Cardiac fibroblast (primary cell): ENCODE measurements around the gene GLRX.

Experiments used
- DNase-seq, 2 donors: peaks; one replicate each; pipeline versions ENCODE4 v3.0.0 to v3.0.0-alpha.2; 2010; ENCODE audit warnings: low read depth in 2 of 2
- H3K4me3 ChIP-seq, 2 donors: replicated peaks in 1 of 2; 1 replicate in 1 of 2; 2 replicates in 1 of 2; pipeline ENCODE4 v1.5.1; 2011; ENCODE audit warnings: low read depth in 2 of 2, low read length in 2 of 2, mild to moderate bottlenecking in 2 of 2, moderate library complexity in 1 of 2
- CTCF ChIP-seq: IDR thresholded peaks from one replicate; pipeline ENCODE4 v1.5.1; 2011; ENCODE audit warnings: low read depth, mild to moderate bottlenecking, low read length, inconsistent platforms

GLRX gene

DNA sequence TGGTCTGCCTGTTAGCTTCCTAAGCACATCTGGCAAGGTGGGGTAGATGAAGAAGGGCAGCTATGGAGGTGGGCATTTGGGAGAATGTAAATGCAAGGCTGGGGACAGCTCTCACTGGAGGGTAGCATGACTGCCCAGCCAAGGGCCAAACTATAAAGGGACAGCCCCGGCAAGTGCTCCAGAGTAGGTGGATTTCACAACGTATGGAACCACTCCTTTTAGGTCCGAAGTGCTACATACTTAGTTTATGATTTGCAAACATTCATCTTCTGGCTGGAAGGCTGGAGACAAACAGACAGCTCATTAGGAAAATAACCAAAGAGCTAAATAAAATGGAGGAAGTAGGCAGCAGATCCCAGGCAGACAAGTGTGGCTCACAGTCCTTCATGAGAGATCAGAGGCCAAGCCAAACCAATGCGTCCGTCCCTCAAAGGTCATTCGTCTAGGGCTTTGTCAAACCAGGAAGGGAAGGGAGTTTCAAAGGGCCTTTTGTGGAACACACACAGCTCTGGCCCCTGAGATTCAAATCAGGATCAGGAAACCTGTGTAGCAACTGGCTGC lies 42.5 kb upstream of the GLRX start:
- TF ChIP-seq CTCF = no peak
- no peak for DNase-seq
- no peak overlapping the region for H3K4me3 ChIP-seq

- no peak for TF ChIP-seq CTCF
- DNase-seq = no peak
- H3K4me3 ChIP-seq = no peak overlapping the region
These were observed 41.9 kb upstream of the GLRX start for GRCh38 chr5:95864456-95864855.

DNA sequence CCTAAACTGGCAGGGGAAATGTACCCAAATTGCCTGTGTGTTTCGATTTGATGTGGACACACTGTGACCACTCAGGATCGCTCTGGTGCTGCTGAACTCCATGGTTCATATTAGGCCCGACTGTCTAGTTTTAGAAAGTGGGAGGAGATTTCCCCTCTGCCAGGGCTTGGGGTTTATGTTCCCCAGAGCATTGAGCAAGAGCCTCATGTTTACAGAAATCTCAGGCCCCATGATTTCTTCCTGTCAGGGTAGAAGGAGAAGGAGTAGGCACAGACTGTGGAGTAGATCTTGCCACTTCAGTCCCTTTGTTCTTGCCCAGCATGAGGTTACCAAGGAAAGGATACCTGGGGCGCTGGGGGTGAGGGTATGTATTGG lies 40.8 kb upstream of the GLRX start:
- H3K4me3 ChIP-seq = peak overlapping the region in 1 of 2 donors; percentile 19
- DNase-seq = peak; percentile 90 to 93
- TF ChIP-seq CTCF = no peak

GRCh38 chr5:95862671-95863382 lies 40.3 kb upstream of the GLRX start:
- no peak for TF ChIP-seq CTCF
- no peak for DNase-seq
- H3K4me3 ChIP-seq = no peak overlapping the region

DNA sequence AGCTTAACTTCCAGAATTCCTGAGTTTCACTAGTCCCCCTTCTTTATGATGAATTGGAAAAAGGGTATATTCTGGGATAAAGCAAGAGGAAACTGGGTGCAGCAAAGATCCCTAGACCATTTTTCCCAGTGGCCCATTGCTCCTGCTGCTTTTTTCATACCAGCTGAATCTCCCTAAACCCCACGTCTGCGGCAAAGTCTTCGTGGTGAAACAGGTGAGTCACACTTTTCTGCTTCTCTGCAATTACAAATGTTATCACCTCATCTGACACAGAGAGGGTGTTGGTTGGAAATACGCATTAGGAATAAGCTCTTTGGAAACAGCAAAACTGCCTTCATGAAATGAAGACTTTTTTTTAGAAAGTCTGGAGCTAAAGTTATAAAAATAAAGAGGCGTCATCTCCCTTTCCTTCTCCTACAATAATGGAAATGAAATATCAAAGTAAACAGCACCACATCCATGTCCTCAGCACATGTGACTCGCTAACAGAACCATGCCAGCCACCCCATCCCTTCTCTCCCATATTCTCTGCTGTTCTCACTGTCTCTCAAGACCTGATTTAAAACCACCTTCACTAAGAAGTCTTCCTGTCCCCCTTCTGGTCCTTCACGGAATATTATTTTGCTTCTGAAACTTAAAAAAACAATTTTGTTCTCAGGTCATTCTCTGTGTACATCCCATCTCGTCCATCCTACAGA lies 39.5 kb upstream of the GLRX start:
- no peak overlapping the region for H3K4me3 ChIP-seq
- peak; percentile 69 to 85 for DNase-seq

DNA sequence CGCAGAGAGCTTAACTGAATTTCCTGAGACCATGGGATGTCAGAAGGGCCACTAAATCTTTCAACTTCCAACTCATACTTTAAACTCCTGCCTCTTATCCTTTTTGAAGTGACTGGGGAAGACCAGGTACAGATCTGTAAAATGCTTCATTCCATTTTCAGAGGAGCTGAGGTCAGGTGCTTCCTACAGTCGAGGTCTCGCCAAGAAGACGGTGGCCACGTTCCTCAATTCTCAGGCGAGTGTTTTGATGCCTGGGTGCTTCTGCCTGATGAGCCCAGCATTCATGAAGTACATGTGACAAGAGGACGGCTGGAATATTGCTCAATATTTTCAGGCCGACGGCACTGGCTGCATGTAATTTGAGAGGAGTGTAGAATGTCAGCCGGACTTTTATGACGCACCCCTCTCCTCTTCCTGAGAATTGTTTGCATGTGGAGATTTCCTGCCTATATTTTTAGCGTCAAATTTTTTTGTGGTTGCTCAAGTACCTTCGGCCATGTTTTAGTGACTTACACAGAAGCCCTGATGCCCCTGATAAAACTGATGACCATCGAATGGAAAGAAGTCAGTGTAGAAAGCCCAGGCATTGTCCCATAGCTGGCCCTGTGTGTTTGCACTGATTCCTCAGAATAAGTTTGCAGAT lies 38.8 kb upstream of the GLRX start:
- DNase-seq = peak; percentile 98 to 100
- no peak overlapping the region for H3K4me3 ChIP-seq
- no peak for TF ChIP-seq CTCF

More for the DNA sequence above, 39.5 kb upstream of the GLRX start:
- no peak for TF ChIP-seq CTCF
